Esophagus squamous epithelium (tissue), 5 donors: ENCODE results near the gene ANKRD44. TPM values are rescaled to one million over a fixed set of nuclear protein-coding genes. Genes with fewer than 3 reads are reported as not detected.

Experiments used
- DNase-seq: peaks from one replicate; lab custom pipeline; 2025; lab: John Stamatoyannopoulos, UW
- H3K27ac ChIP-seq, 4 donors: fragments of 200-600 bp; sonication (generic); one replicate each; pipeline ENCODE4 v1.5.1; 2016 to 2019; ENCODE audit warnings: mild to moderate bottlenecking in 1 of 4
- H3K27me3 ChIP-seq, 4 donors: fragments of 200-600 bp; sonication (generic); 1 replicate in 3 of 4; 2 replicates in 1 of 4; pipeline versions ENCODE4 v1.5.1 to v1.6.0; 2017 to 2021; ENCODE audit warnings: antibody characterized with exemption in 1 of 4
- H3K36me3 ChIP-seq, 3 donors: fragments of 200-600 bp; sonication (generic); one replicate each; pipeline ENCODE4 v1.5.1; 2016 to 2019
- H3K4me1 ChIP-seq, 3 donors: fragments of 200-600 bp; sonication (generic); one replicate each; pipeline ENCODE4 v1.5.1; 2017 to 2019
- H3K4me3 ChIP-seq, 4 donors: fragments of 200-600 bp; sonication (generic); 1 replicate in 3 of 4; 2 replicates in 1 of 4; pipeline ENCODE4 v1.5.1; 2016 to 2019; ENCODE audit warnings: mild to moderate bottlenecking in 2 of 4, moderate library complexity in 1 of 4
- H3K9me3 ChIP-seq, 3 donors: fragments of 200-600 bp; sonication (generic); one replicate each; pipeline ENCODE4 v1.5.1; 2016 to 2019
- POLR2A ChIP-seq, 4 donors: fragments of 450-650 bp; IDR thresholded peaks; one replicate each; pipeline ENCODE4 v1.6.1; 2017; ENCODE audit warnings: antibody characterized with exemption in 4 of 4, mild to moderate bottlenecking in 4 of 4, moderate library complexity in 3 of 4
- WGBS, 2 donors: methylation state at CpG; one replicate each; pipeline ENCODE4 v1.1.5; 2018; 5-methylcytosine and 5-hydroxymethylcytosine counted together
- intact Hi-C: fragments of 100-400 bp; cut with DNase I; formaldehyde crosslinking; loops from one replicate; pipeline ENCODE4 v1.15.0; 2022
- total RNA-seq, 4 donors: library from RNA; depleted of rRNA; stranded (reverse); fragments of >200 nt; gene quantifications; one replicate each; pipeline ENCODE4 v1.1.0, GENCODE V29; 2016
- TF ChIP-seq, protein P1 (sequence below), 6 experiments: fragments of 450-650 bp in 4 of 6; fragments of 200-600 bp in 2 of 6; sonication (generic) in 2 of 6; IDR thresholded peaks; one replicate each; pipeline ENCODE4 v1.5.1; 2016 to 2019; ENCODE audit warnings: antibody characterized with exemption in 6 of 6, mild to moderate bottlenecking in 4 of 6, moderate library complexity in 4 of 6
- donor health status: DM: yes; HTN: yes; CAD: no.

The ANKRD44 gene
- total RNA-seq, 4 donors from 2014 or later: 4.5 to 54.0 (median 11.4) TPM

- WGBS, 2 donors: 66 to 67% methylated on average over 7 of the region's 7 CpGs
- H3K4me1 ChIP-seq: peaks cover 0 to 38% (median 6%) of the 10 kb centered on the region in 3 donors
- DNase-seq: no peak
- no peaks in the 10 kb centered on the region for H3K36me3 ChIP-seq
- H3K9me3 ChIP-seq: no peaks in the 10 kb centered on the region
- H3K27ac ChIP-seq: peak overlapping the region in 3 of 4 donors; percentile 22 to 49 (median 47)
- H3K27me3 ChIP-seq: no peaks in the 10 kb centered on the region
- H3K4me3 ChIP-seq: no peak overlapping the region
- TF ChIP-seq, protein P1, sequence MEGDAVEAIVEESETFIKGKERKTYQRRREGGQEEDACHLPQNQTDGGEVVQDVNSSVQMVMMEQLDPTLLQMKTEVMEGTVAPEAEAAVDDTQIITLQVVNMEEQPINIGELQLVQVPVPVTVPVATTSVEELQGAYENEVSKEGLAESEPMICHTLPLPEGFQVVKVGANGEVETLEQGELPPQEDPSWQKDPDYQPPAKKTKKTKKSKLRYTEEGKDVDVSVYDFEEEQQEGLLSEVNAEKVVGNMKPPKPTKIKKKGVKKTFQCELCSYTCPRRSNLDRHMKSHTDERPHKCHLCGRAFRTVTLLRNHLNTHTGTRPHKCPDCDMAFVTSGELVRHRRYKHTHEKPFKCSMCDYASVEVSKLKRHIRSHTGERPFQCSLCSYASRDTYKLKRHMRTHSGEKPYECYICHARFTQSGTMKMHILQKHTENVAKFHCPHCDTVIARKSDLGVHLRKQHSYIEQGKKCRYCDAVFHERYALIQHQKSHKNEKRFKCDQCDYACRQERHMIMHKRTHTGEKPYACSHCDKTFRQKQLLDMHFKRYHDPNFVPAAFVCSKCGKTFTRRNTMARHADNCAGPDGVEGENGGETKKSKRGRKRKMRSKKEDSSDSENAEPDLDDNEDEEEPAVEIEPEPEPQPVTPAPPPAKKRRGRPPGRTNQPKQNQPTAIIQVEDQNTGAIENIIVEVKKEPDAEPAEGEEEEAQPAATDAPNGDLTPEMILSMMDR (IDR thresholded peaks at IDR 0.05): no peak
- TF ChIP-seq POLR2A (IDR thresholded peaks at IDR 0.05): peak in 1 of 4 donors; percentile 44
- intact Hi-C loops: no loop called here
These were observed 104.9 kb downstream of the ANKRD44 start for GRCh38 chr2:197205585-197206215.

- intact Hi-C loops: no loop called here
- peak overlapping the region in 2 of 4 donors; percentile 47 to 49 for H3K27ac ChIP-seq
- no peak for DNase-seq
- H3K4me3 ChIP-seq: no peak overlapping the region
- H3K27me3 ChIP-seq: no peaks in the 10 kb centered on the region
- H3K9me3 ChIP-seq: no peaks in the 10 kb centered on the region
- 74 to 78% methylated on average over 5 of the region's 5 CpGs for WGBS, 2 donors
- TF ChIP-seq POLR2A (IDR thresholded peaks at IDR 0.05): no peak
- TF ChIP-seq, protein P1 (IDR thresholded peaks at IDR 0.05): no peak
- peaks cover 4 to 41% (median 6%) of the 10 kb centered on the region in 3 donors for H3K4me1 ChIP-seq
- H3K36me3 ChIP-seq: no peaks in the 10 kb centered on the region
These were observed 105.9 kb downstream of the ANKRD44 start for GRCh38 chr2:197204519-197205250.

DNA sequence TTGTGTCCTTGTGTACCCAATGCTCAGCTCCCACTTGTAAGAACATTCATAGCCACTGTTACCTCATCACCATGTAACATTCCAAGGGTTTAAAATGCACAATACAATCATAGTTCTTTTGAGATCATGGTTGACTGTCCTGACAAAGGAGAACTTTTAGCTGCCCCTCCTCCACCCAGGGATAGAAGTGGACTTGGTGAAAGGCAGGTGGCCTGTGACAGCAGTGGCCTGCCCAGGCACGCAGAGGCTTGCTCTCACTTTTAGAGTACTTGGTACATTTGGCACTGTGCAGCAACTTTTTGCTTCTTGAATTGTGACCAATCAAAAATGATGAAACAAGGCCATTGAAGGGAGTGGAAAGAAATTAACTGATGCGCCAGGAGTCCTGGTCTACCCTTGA is 108.7 kb downstream of the ANKRD44 start:
- no peak for TF ChIP-seq POLR2A (IDR thresholded peaks at IDR 0.05)
- TF ChIP-seq, protein P1 (IDR thresholded peaks at IDR 0.05): no peak
- Histone ChIP-seq H3K27me3 (no peaks in the 10 kb centered on the region), H3K4me3 (no peak overlapping the region), H3K9me3 (no peaks in the 10 kb centered on the region), H3K4me1 (peaks cover 4 to 43% (median 6%) of the 10 kb centered on the region in 3 donors), H3K36me3 (no peaks in the 10 kb centered on the region), H3K27ac (no peak overlapping the region)
- WGBS, 2 donors: 77 to 81% methylated on average over 2 of the region's 2 CpGs
- intact Hi-C loops: no loop called here
- DNase-seq: no peak

DNA sequence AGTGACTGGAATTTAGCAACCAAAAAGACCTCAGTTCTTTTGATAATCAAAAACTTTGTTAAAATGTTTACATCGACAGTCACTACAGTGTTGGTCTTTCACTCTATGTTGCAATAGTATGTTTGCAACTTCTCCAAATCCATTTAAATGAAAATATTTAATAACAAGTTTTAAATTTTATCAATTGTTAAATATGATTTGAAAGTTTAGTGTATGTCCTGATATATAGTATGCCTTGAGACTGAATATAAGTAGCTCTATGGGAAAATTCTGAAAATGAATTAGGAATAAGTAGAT is 109.9 kb downstream of the ANKRD44 start:
- Histone ChIP-seq H3K4me3 (no peak overlapping the region), H3K9me3 (no peaks in the 10 kb centered on the region), H3K36me3 (no peaks in the 10 kb centered on the region), H3K27me3 (no peaks in the 10 kb centered on the region), H3K4me1 (peaks cover 3 to 54% (median 6%) of the 10 kb centered on the region in 3 donors), H3K27ac (peak overlapping the region in 2 of 4 donors; percentile 13 to 45)
- DNase-seq: no peak
- TF ChIP-seq POLR2A (IDR thresholded peaks at IDR 0.05): no peak
- TF ChIP-seq, protein P1 (IDR thresholded peaks at IDR 0.05): no peak
- intact Hi-C loops: no loop called here
- 61 to 82% methylated on average over 1 of the region's 1 CpG for WGBS, 2 donors

DNA sequence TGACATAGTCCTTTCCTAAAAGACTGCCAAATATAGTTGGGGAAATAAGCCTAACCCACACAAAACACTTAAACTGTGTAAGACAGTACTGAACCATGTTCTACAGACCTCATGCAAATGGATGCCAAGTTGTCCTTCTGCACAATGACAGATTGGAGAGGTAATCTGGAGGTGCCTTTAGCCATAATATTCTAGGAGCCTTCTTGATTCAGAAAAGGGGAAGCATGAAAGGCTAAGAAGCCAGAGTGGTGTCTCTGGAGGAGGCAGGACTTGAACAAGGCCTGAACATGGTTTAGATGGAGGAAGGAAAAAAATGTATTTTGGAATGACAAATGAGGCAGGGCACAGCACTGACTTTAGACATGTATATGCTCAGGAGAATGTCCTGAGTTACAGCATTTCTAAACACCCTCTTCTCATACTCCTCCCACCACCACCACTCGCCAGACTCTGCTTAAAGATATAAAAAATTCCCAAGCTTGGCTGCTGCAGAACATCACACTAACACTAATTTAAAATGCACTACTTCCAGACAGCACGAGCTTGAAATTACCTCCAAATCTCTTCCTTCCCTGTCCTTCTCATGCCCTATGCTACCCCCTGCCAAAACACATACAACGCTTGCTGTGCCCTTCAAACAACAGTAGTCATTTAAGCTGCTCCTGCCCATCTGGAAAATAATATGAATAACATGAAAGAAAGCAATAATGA is 110.4 kb downstream of the ANKRD44 start:
- Histone ChIP-seq H3K36me3 (no peaks in the 10 kb centered on the region), H3K4me1 (peaks cover 0 to 59% (median 9%) of the 10 kb centered on the region in 3 donors), H3K9me3 (no peaks in the 10 kb centered on the region), H3K27ac (peak overlapping the region in 3 of 4 donors; percentile 13 to 45 (median 19)), H3K27me3 (no peaks in the 10 kb centered on the region), H3K4me3 (no peak overlapping the region)
- intact Hi-C loops: no loop called here
- WGBS, 2 donors: 57 to 67% methylated on average over 3 of the region's 3 CpGs
- TF ChIP-seq POLR2A (IDR thresholded peaks at IDR 0.05): no peak
- TF ChIP-seq, protein P1 (IDR thresholded peaks at IDR 0.05): no peak
- no peak for DNase-seq
